Measurements from ENCODE around the gene SCUBE2. TPM values are rescaled to one million over a fixed set of nuclear protein-coding genes. Genes with fewer than 3 reads are reported as not detected.

SCUBE2 gene
- polyA plus RNA-seq, 1 of the 3 experiments (the other 2 are of a cell fraction): 0.76 TPM

- POLR2A ChIA-PET: no interaction called here
- WGBS (ENCODE audit: low lambda C conversion rate): 97% methylated on average over 2 of the region's 2 CpGs
- Histone ChIP-seq H3K9ac (no peak overlapping the region), H3F3A (replicated peaks; ENCODE audit: insufficient read depth) (no peaks in the 10 kb centered on the region), H4K20me1 (ENCODE audit: insufficient read depth) (no peaks in the 10 kb centered on the region), H3K4me1 (ENCODE audit: control insufficient read depth in 1 of 2, insufficient read depth in 2 of 2, low read depth in 1 of 2, low read length in 1 of 2) (no peaks in the 10 kb centered on the region), H3K79me2 (ENCODE audit: insufficient read depth) (no peaks in the 10 kb centered on the region), H3K4me3 (ENCODE audit: low read depth in 2 of 2, low read length in 1 of 2) (no peak overlapping the region), H3K36me3 (replicated peaks in 1 of 2; ENCODE audit: control insufficient read depth in 1 of 2, insufficient read depth in 2 of 2, low read length in 1 of 2) (peaks cover 0 to 9% of the 10 kb centered on the region in 2 experiments), H3K4me2 (no peak overlapping the region), H3K9me2 (no peaks in the 10 kb centered on the region), H3K9me3 (no peaks in the 10 kb centered on the region), H3K27me3 (ENCODE audit: insufficient read depth) (no peaks in the 10 kb centered on the region), H3K27ac (ENCODE audit: low read depth in 2 of 2, low read length in 1 of 2) (no peak overlapping the region), H2AFZ (ENCODE audit: low read depth) (no peak overlapping the region)
- TF ChIP-seq FOXJ3 (CRISPR knock-in tag; IDR thresholded peaks at IDR 0.05) (no peak), FOSL2 (IDR thresholded peaks at IDR 0.05; ENCODE audit: borderline replicate concordance, low read depth) (no peak), IRF3 (IDR thresholded peaks at IDR 0.05; ENCODE audit: low read depth, low read length) (no peak), TCF12 (IDR thresholded peaks at IDR 0.05) (no peak), RFX5 (IDR thresholded peaks at IDR 0.05; ENCODE audit: low read length) (no peak), POLR2AphosphoS5 (IDR thresholded peaks at IDR 0.05; ENCODE audit: low read depth, low read length) (no peak), RCOR1 (IDR thresholded peaks at IDR 0.05; ENCODE audit: low read length) (no peak), SMC3 (IDR thresholded peaks at IDR 0.05; ENCODE audit: low read depth, low read length) (no peak), EZH2phosphoT487 (IDR thresholded peaks at IDR 0.05; ENCODE audit: borderline replicate concordance, low read depth) (no peak), CHD2 (IDR thresholded peaks at IDR 0.05; ENCODE audit: low read length, partially characterized antibody) (no peak), JUND (IDR thresholded peaks at IDR 0.05) (no peak), RAD21 (IDR thresholded peaks at IDR 0.05; ENCODE audit: low read length) (no peak), MXI1 (IDR thresholded peaks at IDR 0.05; ENCODE audit: low read depth, low read length) (no peak)
- TF ChIP-seq, protein P1, sequence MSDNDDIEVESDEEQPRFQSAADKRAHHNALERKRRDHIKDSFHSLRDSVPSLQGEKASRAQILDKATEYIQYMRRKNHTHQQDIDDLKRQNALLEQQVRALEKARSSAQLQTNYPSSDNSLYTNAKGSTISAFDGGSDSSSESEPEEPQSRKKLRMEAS (IDR thresholded peaks at IDR 0.05; ENCODE audit: low read depth): no peak
- CTCF ChIA-PET: interaction anchor here (1.2 to 2.1 kb wide), 2 partner anchors 13 to 109 kb away, joined by 4 to 6 read pairs; no protein-coding TSS in a partner anchor
- no peak for DNase-seq
These were observed 33.9 kb upstream of the SCUBE2 start for GRCh38 chr11:9125185-9125886.

GRCh38 chr11:9123595-9124304 lies 32.4 kb upstream of the SCUBE2 start:
- no peak for DNase-seq
- TF ChIP-seq, protein P2, sequence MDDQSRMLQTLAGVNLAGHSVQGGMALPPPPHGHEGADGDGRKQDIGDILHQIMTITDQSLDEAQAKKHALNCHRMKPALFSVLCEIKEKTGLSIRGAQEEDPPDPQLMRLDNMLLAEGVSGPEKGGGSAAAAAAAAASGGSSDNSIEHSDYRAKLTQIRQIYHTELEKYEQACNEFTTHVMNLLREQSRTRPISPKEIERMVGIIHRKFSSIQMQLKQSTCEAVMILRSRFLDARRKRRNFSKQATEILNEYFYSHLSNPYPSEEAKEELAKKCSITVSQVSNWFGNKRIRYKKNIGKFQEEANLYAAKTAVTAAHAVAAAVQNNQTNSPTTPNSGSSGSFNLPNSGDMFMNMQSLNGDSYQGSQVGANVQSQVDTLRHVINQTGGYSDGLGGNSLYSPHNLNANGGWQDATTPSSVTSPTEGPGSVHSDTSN (IDR thresholded peaks at IDR 0.05): no peak
- TF ChIP-seq FOSL2 (IDR thresholded peaks at IDR 0.05; ENCODE audit: borderline replicate concordance, low read depth): no peak
- TF ChIP-seq POLR2AphosphoS5 (IDR thresholded peaks at IDR 0.05; ENCODE audit: low read depth, low read length): no peak
- no peak for TF ChIP-seq YY1 (IDR thresholded peaks at IDR 0.05; ENCODE audit: low read depth)
- no peak for TF ChIP-seq MEF2A (IDR thresholded peaks at IDR 0.05; ENCODE audit: borderline replicate concordance, low read depth)
- TF ChIP-seq SIN3A (IDR thresholded peaks at IDR 0.05; ENCODE audit: borderline replicate concordance, low read depth, low read length): no peak
- no peak for TF ChIP-seq RXRA (IDR thresholded peaks at IDR 0.05; ENCODE audit: borderline replicate concordance, low read depth)
- TF ChIP-seq GATA2 (CRISPR knock-in tag; IDR thresholded peaks at IDR 0.05): no peak
- TF ChIP-seq, protein P1 (IDR thresholded peaks at IDR 0.05; ENCODE audit: low read depth): no peak
- no peak for TF ChIP-seq RAD21 (IDR thresholded peaks at IDR 0.05; ENCODE audit: low read length)
- no peak for TF ChIP-seq TEAD4 (IDR thresholded peaks at IDR 0.05; ENCODE audit: borderline replicate concordance, insufficient read depth)
- TF ChIP-seq TCF12 (IDR thresholded peaks at IDR 0.05): no peak
- no peak for TF ChIP-seq FOXJ3 (CRISPR knock-in tag; IDR thresholded peaks at IDR 0.05)
- TF ChIP-seq NRF1 (IDR thresholded peaks at IDR 0.05; ENCODE audit: low read depth, low read length): no peak
- H3K27me3 ChIP-seq (ENCODE audit: insufficient read depth): no peaks in the 10 kb centered on the region
- H3K4me3 ChIP-seq (ENCODE audit: low read depth in 2 of 2, low read length in 1 of 2): no peak overlapping the region
- H3K9ac ChIP-seq: no peak overlapping the region
- no peaks in the 10 kb centered on the region for H3K9me3 ChIP-seq
- no peaks in the 10 kb centered on the region for H4K20me1 ChIP-seq (ENCODE audit: insufficient read depth)
- no peaks in the 10 kb centered on the region for H3K79me2 ChIP-seq (ENCODE audit: insufficient read depth)
- H3K4me1 ChIP-seq (ENCODE audit: control insufficient read depth in 1 of 2, insufficient read depth in 2 of 2, low read depth in 1 of 2, low read length in 1 of 2): no peaks in the 10 kb centered on the region
- H2AFZ ChIP-seq (ENCODE audit: low read depth): no peak overlapping the region
- WGBS (ENCODE audit: low lambda C conversion rate): 79% methylated on average over 2 of the region's 2 CpGs
- H3K4me2 ChIP-seq: no peak overlapping the region
- H3K36me3 ChIP-seq (replicated peaks in 1 of 2; ENCODE audit: control insufficient read depth in 1 of 2, insufficient read depth in 2 of 2, low read length in 1 of 2): no peaks in the 10 kb centered on the region
- H3F3A ChIP-seq (replicated peaks; ENCODE audit: insufficient read depth): no peaks in the 10 kb centered on the region
- no peak overlapping the region for H3K27ac ChIP-seq (ENCODE audit: low read depth in 2 of 2, low read length in 1 of 2)
- CTCF ChIA-PET: no interaction called here
- POLR2A ChIA-PET: no interaction called here
- H3K9me2 ChIP-seq: no peaks in the 10 kb centered on the region

Data from SK-N-SH (cell line).